Measurements from ENCODE around the gene VAV1. TPM values are rescaled to one million over a fixed set of nuclear protein-coding genes. Genes with fewer than 3 reads are reported as not detected.

The VAV1 gene
- total RNA-seq, 1 experiment from 2014 or later, result 0.83 TPM

DNA sequence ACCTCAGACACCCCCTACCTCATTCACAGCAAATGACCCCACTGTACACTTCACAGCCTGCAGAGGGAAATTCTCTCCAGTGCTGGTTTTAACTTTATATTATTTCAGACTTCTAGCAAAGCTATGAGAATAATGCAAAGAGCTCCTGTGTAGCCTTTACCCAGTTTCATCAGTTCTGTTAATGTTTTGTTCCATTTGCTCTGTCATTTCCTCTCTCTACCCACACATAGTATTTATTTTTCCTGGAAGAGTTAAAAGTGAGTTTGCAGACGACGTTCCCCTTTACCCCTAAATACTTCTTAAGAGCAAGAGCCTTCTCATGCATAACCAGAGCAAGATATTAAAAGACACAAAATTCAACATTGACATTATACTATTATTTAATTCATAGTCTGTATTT is 65.0 kb downstream of the VAV1 start:
- no peak for DNase-seq (ENCODE audit: low spot score)
- ChIA-PET CTCF (no interaction called here), POLR2A (no interaction called here)
- Mint-ChIP-seq H3K4me3 (no peak overlapping the region), H3K36me3 (peaks cover 30% of the 10 kb centered on the region), H3K27me3 (ENCODE audit: low read depth) (peaks cover 6% of the 10 kb centered on the region; the same call in 1 of the 2 replicates), H3K27ac (no peak overlapping the region), H3K9me3 (peaks cover 48% of the 10 kb centered on the region), H3K4me1 (no peaks in the 10 kb centered on the region)
- TF ChIP-seq ZBTB21 (CRISPR knock-in tag; IDR thresholded peaks at IDR 0.05; ENCODE audit: borderline replicate concordance), result no peak
- TF ChIP-seq ESRRA (CRISPR knock-in tag; IDR thresholded peaks at IDR 0.05; ENCODE audit: borderline replicate concordance), result no peak
- TF ChIP-seq PRRX2 (CRISPR knock-in tag; IDR thresholded peaks at IDR 0.05), result no peak
- TF ChIP-seq, protein P1, sequence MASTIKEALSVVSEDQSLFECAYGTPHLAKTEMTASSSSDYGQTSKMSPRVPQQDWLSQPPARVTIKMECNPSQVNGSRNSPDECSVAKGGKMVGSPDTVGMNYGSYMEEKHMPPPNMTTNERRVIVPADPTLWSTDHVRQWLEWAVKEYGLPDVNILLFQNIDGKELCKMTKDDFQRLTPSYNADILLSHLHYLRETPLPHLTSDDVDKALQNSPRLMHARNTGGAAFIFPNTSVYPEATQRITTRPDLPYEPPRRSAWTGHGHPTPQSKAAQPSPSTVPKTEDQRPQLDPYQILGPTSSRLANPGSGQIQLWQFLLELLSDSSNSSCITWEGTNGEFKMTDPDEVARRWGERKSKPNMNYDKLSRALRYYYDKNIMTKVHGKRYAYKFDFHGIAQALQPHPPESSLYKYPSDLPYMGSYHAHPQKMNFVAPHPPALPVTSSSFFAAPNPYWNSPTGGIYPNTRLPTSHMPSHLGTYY (CRISPR knock-in tag; IDR thresholded peaks at IDR 0.05), result no peak
- TF ChIP-seq, protein P2, sequence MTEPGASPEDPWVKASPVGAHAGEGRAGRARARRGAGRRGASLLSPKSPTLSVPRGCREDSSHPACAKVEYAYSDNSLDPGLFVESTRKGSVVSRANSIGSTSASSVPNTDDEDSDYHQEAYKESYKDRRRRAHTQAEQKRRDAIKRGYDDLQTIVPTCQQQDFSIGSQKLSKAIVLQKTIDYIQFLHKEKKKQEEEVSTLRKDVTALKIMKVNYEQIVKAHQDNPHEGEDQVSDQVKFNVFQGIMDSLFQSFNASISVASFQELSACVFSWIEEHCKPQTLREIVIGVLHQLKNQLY (CRISPR knock-in tag; IDR thresholded peaks at IDR 0.05), result no peak
- TF ChIP-seq, protein P3, sequence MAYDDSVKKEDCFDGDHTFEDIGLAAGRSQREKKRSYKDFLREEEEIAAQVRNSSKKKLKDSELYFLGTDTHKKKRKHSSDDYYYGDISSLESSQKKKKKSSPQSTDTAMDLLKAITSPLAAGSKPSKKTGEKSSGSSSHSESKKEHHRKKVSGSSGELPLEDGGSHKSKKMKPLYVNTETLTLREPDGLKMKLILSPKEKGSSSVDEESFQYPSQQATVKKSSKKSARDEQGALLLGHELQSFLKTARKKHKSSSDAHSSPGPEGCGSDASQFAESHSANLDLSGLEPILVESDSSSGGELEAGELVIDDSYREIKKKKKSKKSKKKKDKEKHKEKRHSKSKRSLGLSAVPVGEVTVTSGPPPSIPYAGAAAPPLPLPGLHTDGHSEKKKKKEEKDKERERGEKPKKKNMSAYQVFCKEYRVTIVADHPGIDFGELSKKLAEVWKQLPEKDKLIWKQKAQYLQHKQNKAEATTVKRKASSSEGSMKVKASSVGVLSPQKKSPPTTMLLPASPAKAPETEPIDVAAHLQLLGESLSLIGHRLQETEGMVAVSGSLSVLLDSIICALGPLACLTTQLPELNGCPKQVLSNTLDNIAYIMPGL (CRISPR knock-in tag; IDR thresholded peaks at IDR 0.05), result no peak
- TF ChIP-seq, protein P4, sequence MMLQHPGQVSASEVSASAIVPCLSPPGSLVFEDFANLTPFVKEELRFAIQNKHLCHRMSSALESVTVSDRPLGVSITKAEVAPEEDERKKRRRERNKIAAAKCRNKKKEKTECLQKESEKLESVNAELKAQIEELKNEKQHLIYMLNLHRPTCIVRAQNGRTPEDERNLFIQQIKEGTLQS (CRISPR knock-in tag; conservative IDR thresholded peaks at IDR 0.05), result no peak
- TF ChIP-seq, protein P5, sequence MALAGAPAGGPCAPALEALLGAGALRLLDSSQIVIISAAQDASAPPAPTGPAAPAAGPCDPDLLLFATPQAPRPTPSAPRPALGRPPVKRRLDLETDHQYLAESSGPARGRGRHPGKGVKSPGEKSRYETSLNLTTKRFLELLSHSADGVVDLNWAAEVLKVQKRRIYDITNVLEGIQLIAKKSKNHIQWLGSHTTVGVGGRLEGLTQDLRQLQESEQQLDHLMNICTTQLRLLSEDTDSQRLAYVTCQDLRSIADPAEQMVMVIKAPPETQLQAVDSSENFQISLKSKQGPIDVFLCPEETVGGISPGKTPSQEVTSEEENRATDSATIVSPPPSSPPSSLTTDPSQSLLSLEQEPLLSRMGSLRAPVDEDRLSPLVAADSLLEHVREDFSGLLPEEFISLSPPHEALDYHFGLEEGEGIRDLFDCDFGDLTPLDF (CRISPR knock-in tag; IDR thresholded peaks at IDR 0.05), result no peak
- no peak for TF ChIP-seq EMX1 (CRISPR knock-in tag; IDR thresholded peaks at IDR 0.05)
- ATAC-seq, result no peak

DNA sequence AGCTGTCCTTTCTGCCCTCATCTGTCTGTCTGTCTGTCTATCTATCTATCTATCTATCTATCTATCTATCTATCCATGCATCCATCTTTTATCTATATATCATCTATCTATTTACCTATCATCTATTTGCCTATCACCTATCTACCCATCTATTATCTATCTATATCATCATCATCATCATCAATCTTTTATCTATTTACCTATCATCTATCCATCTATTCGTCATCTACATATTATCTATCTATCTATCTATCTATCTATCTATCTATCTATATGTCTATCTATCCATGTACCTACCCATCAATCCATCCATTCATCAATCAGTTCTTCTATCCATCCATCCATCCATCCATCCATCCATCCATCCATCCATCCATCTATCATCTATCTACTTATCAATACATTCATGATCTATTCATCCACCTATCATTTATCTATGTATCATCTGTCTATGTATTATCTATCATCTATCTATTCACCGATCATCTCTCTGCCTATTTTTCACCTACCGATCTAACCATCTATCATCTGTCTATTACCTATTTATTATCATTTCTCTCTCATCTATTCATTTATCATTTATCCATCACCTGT is 65.7 kb downstream of the VAV1 start:
- H3K36me3 Mint-ChIP-seq, result peaks cover 24% of the 10 kb centered on the region
- peaks cover 48% of the 10 kb centered on the region for H3K9me3 Mint-ChIP-seq
- ATAC-seq, result no peak
- TF ChIP-seq HMGA2 (CRISPR knock-in tag; IDR thresholded peaks at IDR 0.05) (no peak), GTF2I (CRISPR knock-in tag; conservative IDR thresholded peaks at IDR 0.05) (no peak), ELF4 (CRISPR knock-in tag; IDR thresholded peaks at IDR 0.05; ENCODE audit: low read depth) (no peak), ZNF396 (CRISPR knock-in tag; IDR thresholded peaks at IDR 0.05; ENCODE audit: borderline replicate concordance) (no peak), RORB (CRISPR knock-in tag; IDR thresholded peaks at IDR 0.05) (no peak), ZNF219 (CRISPR knock-in tag; IDR thresholded peaks at IDR 0.05; ENCODE audit: borderline replicate concordance) (no peak)
- TF ChIP-seq, protein P6, sequence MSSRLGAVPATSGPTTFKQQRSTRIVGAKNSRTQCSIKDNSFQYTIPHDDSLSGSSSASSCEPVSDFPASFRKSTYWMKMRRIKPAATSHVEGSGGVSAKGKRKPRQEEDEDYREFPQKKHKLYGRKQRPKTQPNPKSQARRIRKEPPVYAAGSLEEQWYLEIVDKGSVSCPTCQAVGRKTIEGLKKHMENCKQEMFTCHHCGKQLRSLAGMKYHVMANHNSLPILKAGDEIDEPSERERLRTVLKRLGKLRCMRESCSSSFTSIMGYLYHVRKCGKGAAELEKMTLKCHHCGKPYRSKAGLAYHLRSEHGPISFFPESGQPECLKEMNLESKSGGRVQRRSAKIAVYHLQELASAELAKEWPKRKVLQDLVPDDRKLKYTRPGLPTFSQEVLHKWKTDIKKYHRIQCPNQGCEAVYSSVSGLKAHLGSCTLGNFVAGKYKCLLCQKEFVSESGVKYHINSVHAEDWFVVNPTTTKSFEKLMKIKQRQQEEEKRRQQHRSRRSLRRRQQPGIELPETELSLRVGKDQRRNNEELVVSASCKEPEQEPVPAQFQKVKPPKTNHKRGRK (CRISPR knock-in tag; IDR thresholded peaks at IDR 0.05; ENCODE audit: borderline replicate concordance), result no peak
- TF ChIP-seq, protein P7, sequence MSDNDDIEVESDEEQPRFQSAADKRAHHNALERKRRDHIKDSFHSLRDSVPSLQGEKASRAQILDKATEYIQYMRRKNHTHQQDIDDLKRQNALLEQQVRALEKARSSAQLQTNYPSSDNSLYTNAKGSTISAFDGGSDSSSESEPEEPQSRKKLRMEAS (CRISPR knock-in tag; IDR thresholded peaks at IDR 0.05), result no peak
- TF ChIP-seq, protein P8, sequence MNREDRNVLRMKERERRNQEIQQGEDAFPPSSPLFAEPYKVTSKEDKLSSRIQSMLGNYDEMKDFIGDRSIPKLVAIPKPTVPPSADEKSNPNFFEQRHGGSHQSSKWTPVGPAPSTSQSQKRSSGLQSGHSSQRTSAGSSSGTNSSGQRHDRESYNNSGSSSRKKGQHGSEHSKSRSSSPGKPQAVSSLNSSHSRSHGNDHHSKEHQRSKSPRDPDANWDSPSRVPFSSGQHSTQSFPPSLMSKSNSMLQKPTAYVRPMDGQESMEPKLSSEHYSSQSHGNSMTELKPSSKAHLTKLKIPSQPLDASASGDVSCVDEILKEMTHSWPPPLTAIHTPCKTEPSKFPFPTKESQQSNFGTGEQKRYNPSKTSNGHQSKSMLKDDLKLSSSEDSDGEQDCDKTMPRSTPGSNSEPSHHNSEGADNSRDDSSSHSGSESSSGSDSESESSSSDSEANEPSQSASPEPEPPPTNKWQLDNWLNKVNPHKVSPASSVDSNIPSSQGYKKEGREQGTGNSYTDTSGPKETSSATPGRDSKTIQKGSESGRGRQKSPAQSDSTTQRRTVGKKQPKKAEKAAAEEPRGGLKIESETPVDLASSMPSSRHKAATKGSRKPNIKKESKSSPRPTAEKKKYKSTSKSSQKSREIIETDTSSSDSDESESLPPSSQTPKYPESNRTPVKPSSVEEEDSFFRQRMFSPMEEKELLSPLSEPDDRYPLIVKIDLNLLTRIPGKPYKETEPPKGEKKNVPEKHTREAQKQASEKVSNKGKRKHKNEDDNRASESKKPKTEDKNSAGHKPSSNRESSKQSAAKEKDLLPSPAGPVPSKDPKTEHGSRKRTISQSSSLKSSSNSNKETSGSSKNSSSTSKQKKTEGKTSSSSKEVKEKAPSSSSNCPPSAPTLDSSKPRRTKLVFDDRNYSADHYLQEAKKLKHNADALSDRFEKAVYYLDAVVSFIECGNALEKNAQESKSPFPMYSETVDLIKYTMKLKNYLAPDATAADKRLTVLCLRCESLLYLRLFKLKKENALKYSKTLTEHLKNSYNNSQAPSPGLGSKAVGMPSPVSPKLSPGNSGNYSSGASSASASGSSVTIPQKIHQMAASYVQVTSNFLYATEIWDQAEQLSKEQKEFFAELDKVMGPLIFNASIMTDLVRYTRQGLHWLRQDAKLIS (CRISPR knock-in tag; IDR thresholded peaks at IDR 0.05; ENCODE audit: borderline replicate concordance), result no peak
- TF ChIP-seq, protein P9, sequence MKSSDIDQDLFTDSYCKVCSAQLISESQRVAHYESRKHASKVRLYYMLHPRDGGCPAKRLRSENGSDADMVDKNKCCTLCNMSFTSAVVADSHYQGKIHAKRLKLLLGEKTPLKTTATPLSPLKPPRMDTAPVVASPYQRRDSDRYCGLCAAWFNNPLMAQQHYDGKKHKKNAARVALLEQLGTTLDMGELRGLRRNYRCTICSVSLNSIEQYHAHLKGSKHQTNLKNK (CRISPR knock-in tag; IDR thresholded peaks at IDR 0.05), result no peak
- TF ChIP-seq, protein P10, sequence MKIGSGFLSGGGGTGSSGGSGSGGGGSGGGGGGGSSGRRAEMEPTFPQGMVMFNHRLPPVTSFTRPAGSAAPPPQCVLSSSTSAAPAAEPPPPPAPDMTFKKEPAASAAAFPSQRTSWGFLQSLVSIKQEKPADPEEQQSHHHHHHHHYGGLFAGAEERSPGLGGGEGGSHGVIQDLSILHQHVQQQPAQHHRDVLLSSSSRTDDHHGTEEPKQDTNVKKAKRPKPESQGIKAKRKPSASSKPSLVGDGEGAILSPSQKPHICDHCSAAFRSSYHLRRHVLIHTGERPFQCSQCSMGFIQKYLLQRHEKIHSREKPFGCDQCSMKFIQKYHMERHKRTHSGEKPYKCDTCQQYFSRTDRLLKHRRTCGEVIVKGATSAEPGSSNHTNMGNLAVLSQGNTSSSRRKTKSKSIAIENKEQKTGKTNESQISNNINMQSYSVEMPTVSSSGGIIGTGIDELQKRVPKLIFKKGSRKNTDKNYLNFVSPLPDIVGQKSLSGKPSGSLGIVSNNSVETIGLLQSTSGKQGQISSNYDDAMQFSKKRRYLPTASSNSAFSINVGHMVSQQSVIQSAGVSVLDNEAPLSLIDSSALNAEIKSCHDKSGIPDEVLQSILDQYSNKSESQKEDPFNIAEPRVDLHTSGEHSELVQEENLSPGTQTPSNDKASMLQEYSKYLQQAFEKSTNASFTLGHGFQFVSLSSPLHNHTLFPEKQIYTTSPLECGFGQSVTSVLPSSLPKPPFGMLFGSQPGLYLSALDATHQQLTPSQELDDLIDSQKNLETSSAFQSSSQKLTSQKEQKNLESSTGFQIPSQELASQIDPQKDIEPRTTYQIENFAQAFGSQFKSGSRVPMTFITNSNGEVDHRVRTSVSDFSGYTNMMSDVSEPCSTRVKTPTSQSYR (CRISPR knock-in tag; IDR thresholded peaks at IDR 0.05), result no peak
- H3K27me3 Mint-ChIP-seq (ENCODE audit: low read depth), result peaks cover 6% of the 10 kb centered on the region; the same call in 1 of the 2 replicates
- no peak overlapping the region for H3K27ac Mint-ChIP-seq
- ChIA-PET POLR2A (no interaction called here), CTCF (no interaction called here)
- H3K4me1 Mint-ChIP-seq, result no peaks in the 10 kb centered on the region
- DNase-seq (ENCODE audit: low spot score), result no peak
- H3K4me3 Mint-ChIP-seq, result no peak overlapping the region
